Uterus (tissue), 4 donors: Measurements from ENCODE around the gene CA10. TPM values are rescaled to one million over a fixed set of nuclear protein-coding genes. Genes with fewer than 3 reads are reported as not detected.

Experiments
- DNase-seq, 2 donors: peaks; one replicate each; pipeline ENCODE4 v3.0.0-alpha.2; 2019 to 2020
- H3K27ac ChIP-seq, 2 donors: fragments of 200-600 bp; sonication (generic); 1 replicate in 1 of 2; 2 replicates in 1 of 2; pipeline ENCODE4 v1.5.1; 2016 to 2018
- H3K27me3 ChIP-seq, 2 donors: fragments of 200-600 bp; sonication (generic); one replicate each; pipeline ENCODE4 v1.5.1; 2018 to 2019; ENCODE audit warnings: control low read depth in 1 of 2
- H3K36me3 ChIP-seq, 2 donors: fragments of 200-600 bp; sonication (generic); one replicate each; pipeline ENCODE4 v1.5.1; 2019; ENCODE audit warnings: control low read depth in 1 of 2
- H3K4me1 ChIP-seq, 2 donors: fragments of 200-600 bp; sonication (generic); one replicate each; pipeline ENCODE4 v1.5.1; 2018 to 2019; ENCODE audit warnings: control low read depth in 1 of 2
- H3K4me3 ChIP-seq, 2 donors: fragments of 200-600 bp; sonication (generic); 1 replicate in 1 of 2; 2 replicates in 1 of 2; pipeline ENCODE4 v1.5.1; 2018 to 2019; ENCODE audit warnings: mild to moderate bottlenecking in 1 of 2
- H3K9me3 ChIP-seq, 2 donors: fragments of 200-600 bp; sonication (generic); one replicate each; pipeline ENCODE4 v1.5.1; 2019; ENCODE audit warnings: control low read depth in 1 of 2
- CTCF ChIP-seq, 4 experiments: fragments of 200-600 bp in 2 of 4; fragments of 450-650 bp in 2 of 4; sonication (generic) in 2 of 4; IDR thresholded peaks; one replicate each; pipeline ENCODE4 v1.5.1; 2016 to 2019; ENCODE audit warnings: antibody characterized with exemption in 4 of 4, mild to moderate bottlenecking in 2 of 4, moderate library complexity in 1 of 4
- POLR2A ChIP-seq, 2 donors: fragments of 450-650 bp; IDR thresholded peaks; one replicate each; pipeline ENCODE4 v1.6.1; 2016; ENCODE audit warnings: antibody characterized with exemption in 2 of 2, mild to moderate bottlenecking in 1 of 2, moderate library complexity in 1 of 2
- intact Hi-C: fragments of 100-400 bp; cut with DNase I; formaldehyde crosslinking; loops from one replicate; pipeline ENCODE4 v1.15.1; 2023; ENCODE audit warnings: low total_unique reads
- total RNA-seq, 4 donors: library from RNA; depleted of rRNA in 3 of 4; stranded (reverse); fragments of >200 nt in 3 of 4; gene quantifications; one replicate each; pipeline versions ENCODE4 v1.1.0 to v1.2.4, GENCODE V29; 2014 to 2023
- donor health status: DM: yes; HTN: yes; CAD: no.

The CA10 gene
- total RNA-seq, 4 donors from 2014 or later = 5.3 TPM; not detected in 3

GRCh38 chr17:52011064-52011463, 147.4 kb downstream of the CA10 start:
- no peak overlapping the region for H3K4me3 ChIP-seq
- H3K4me1 ChIP-seq = no peaks in the 10 kb centered on the region
- H3K36me3 ChIP-seq = no peaks in the 10 kb centered on the region
- no peaks in the 10 kb centered on the region for H3K27me3 ChIP-seq
- H3K27ac ChIP-seq = no peak overlapping the region
- TF ChIP-seq POLR2A (IDR thresholded peaks at IDR 0.05) (no peak), CTCF (IDR thresholded peaks at IDR 0.05) (no peak)
- no peak for DNase-seq
- intact Hi-C loops = no loop called here
- no peaks in the 10 kb centered on the region for H3K9me3 ChIP-seq

GRCh38 chr17:51999654-52000053, 158.9 kb downstream of the CA10 start:
- intact Hi-C loops = no loop called here

GRCh38 chr17:51997723-51998122, 160.8 kb downstream of the CA10 start:
- Histone ChIP-seq H3K27me3 (no peaks in the 10 kb centered on the region), H3K4me1 (no peaks in the 10 kb centered on the region), H3K27ac (no peak overlapping the region), H3K36me3 (no peaks in the 10 kb centered on the region), H3K9me3 (no peaks in the 10 kb centered on the region), H3K4me3 (no peak overlapping the region)
- intact Hi-C loops = no loop called here
- no peak for DNase-seq
- TF ChIP-seq CTCF (IDR thresholded peaks at IDR 0.05) (no peak), POLR2A (IDR thresholded peaks at IDR 0.05) (no peak)

More at GRCh38 chr17:51999654-52000053, 158.9 kb downstream of the CA10 start:
- Histone ChIP-seq H3K27me3 (no peaks in the 10 kb centered on the region), H3K4me1 (no peaks in the 10 kb centered on the region), H3K36me3 (no peaks in the 10 kb centered on the region), H3K9me3 (no peaks in the 10 kb centered on the region), H3K4me3 (no peak overlapping the region), H3K27ac (no peak overlapping the region)
- TF ChIP-seq CTCF (IDR thresholded peaks at IDR 0.05) (no peak), POLR2A (IDR thresholded peaks at IDR 0.05) (no peak)
- DNase-seq = no peak

GRCh38 chr17:51995797-51996403, 162.6 kb downstream of the CA10 start:
- H3K4me3 ChIP-seq = no peak overlapping the region
- no peak overlapping the region for H3K27ac ChIP-seq
- H3K9me3 ChIP-seq = no peaks in the 10 kb centered on the region
- no peaks in the 10 kb centered on the region for H3K36me3 ChIP-seq
- no peaks in the 10 kb centered on the region for H3K27me3 ChIP-seq
- H3K4me1 ChIP-seq = no peaks in the 10 kb centered on the region
- intact Hi-C loops = no loop called here
- DNase-seq = no peak
- no peak for TF ChIP-seq CTCF (IDR thresholded peaks at IDR 0.05)
- no peak for TF ChIP-seq POLR2A (IDR thresholded peaks at IDR 0.05)

- Histone ChIP-seq H3K36me3 (no peaks in the 10 kb centered on the region), H3K27me3 (no peaks in the 10 kb centered on the region), H3K9me3 (no peaks in the 10 kb centered on the region), H3K4me3 (no peak overlapping the region), H3K27ac (no peak overlapping the region), H3K4me1 (no peaks in the 10 kb centered on the region)
- TF ChIP-seq CTCF (IDR thresholded peaks at IDR 0.05) = no peak
- no peak for TF ChIP-seq POLR2A (IDR thresholded peaks at IDR 0.05)
- intact Hi-C loops = no loop called here
- DNase-seq = no peak
These were observed 165.6 kb downstream of the CA10 start for GRCh38 chr17:51992864-51993416.
